Gastroesophageal sphincter (tissue), 3 donors: ENCODE data around the gene C6orf89.

Experiments used
- CTCF ChIP-seq, 4 experiments: fragments of 200-600 bp in 2 of 4; fragments of 450-650 bp in 2 of 4; sonication (generic) in 1 of 4; IDR thresholded peaks; one replicate each; pipeline ENCODE4 v1.5.1; 2017 to 2019; ENCODE audit warnings: antibody characterized with exemption in 4 of 4, mild to moderate bottlenecking in 2 of 4, moderate library complexity in 2 of 4
- POLR2A ChIP-seq, 2 donors: fragments of 450-650 bp; IDR thresholded peaks; one replicate each; pipeline ENCODE4 v1.6.1; 2017; ENCODE audit warnings: antibody characterized with exemption in 2 of 2, mild to moderate bottlenecking in 2 of 2, moderate library complexity in 1 of 2
- POLR2AphosphoS5 ChIP-seq: sonication (generic); formaldehyde crosslinking; IDR thresholded peaks from one replicate; pipeline ENCODE4 v1.6.1; 2017; ENCODE audit warnings: antibody characterized with exemption

- TF ChIP-seq CTCF (IDR thresholded peaks at IDR 0.05) (no peak), POLR2AphosphoS5 (no peak), POLR2A (IDR thresholded peaks at IDR 0.05) (no peak)
Observed at GRCh38 chr6:36924131-36924530, 38.4 kb downstream of the C6orf89 start.
